Endothelial cell (in vitro differentiated cells): ENCODE data around the gene BCL7A. TPM values are rescaled to one million over a fixed set of nuclear protein-coding genes. Genes with fewer than 3 reads are reported as not detected.
"Not testable (repeated sequence)": the region's sequence is repeated elsewhere in the genome, so short reads cannot be mapped to it uniquely, and the experiment has no call there.

ENCODE experiments used
- DNase-seq: peaks from one replicate; pipeline ENCODE4 v3.0.0; 2021; ENCODE audit warnings: low spot score
- H3K27ac Mint-ChIP-seq: one replicate; pipeline ENCODE4 v1.8.0; 2021; ENCODE audit warnings: mixed read lengths, inconsistent platforms; ENCODE audit not compliant: unreplicated experiment
- H3K27me3 Mint-ChIP-seq: one replicate; pipeline ENCODE4 v1.8.0; 2021; ENCODE audit warnings: mild to moderate bottlenecking, moderate library complexity, mixed read lengths, inconsistent platforms; ENCODE audit not compliant: unreplicated experiment
- H3K36me3 Mint-ChIP-seq: one replicate; pipeline ENCODE4 v1.8.0; 2021; ENCODE audit warnings: mild to moderate bottlenecking, low read depth, mixed read lengths, inconsistent platforms; ENCODE audit not compliant: unreplicated experiment
- H3K4me1 Mint-ChIP-seq: one replicate; pipeline ENCODE4 v1.8.0; 2021; ENCODE audit warnings: mild to moderate bottlenecking, mixed read lengths, inconsistent platforms; ENCODE audit not compliant: unreplicated experiment
- H3K4me3 Mint-ChIP-seq: one replicate; pipeline ENCODE4 v1.8.0; 2021; ENCODE audit warnings: mild to moderate bottlenecking, mixed read lengths, inconsistent platforms; ENCODE audit not compliant: unreplicated experiment
- H3K9me3 Mint-ChIP-seq: one replicate; pipeline ENCODE4 v1.8.0; 2021; ENCODE audit warnings: mixed read lengths, inconsistent platforms; ENCODE audit not compliant: unreplicated experiment
- CTCF ChIP-seq: fragments of 200-600 bp; sonication (generic); IDR thresholded peaks from one replicate; pipeline ENCODE4 v1.5.0; 2021; ENCODE audit warnings: antibody characterized with exemption; ENCODE audit not compliant: unreplicated experiment
- total RNA-seq: library from RNA; stranded (reverse); fragmentation: NEBNext Ultra II Directional; extraction: Animal tissue kit (Norgen Biotek cat#: 25700); gene quantifications from one replicate; pipeline ENCODE4 v1.2.1, GENCODE V29; 2021; ENCODE audit not compliant: unreplicated experiment

Gene BCL7A
- total RNA-seq, 1 donor from 2014 or later, result 6.2 TPM

GRCh38 chr12:122049827-122050226 is 28.1 kb downstream of the BCL7A start:
- Mint-ChIP-seq H3K4me3 (no peak overlapping the region), H3K9me3 (no peaks in the 10 kb centered on the region), H3K27ac (no peak overlapping the region), H3K36me3 (peaks cover 12% of the 10 kb centered on the region), H3K27me3 (peaks cover 10% of the 10 kb centered on the region), H3K4me1 (no peaks in the 10 kb centered on the region)
- DNase-seq, result no peak
- no peak for TF ChIP-seq CTCF

GRCh38 chr12:122050706-122051105 is 29.0 kb downstream of the BCL7A start:
- no peak overlapping the region for H3K4me3 Mint-ChIP-seq
- peaks cover 10% of the 10 kb centered on the region for H3K27me3 Mint-ChIP-seq
- TF ChIP-seq CTCF, result no peak
- no peaks in the 10 kb centered on the region for H3K9me3 Mint-ChIP-seq
- peaks cover 5% of the 10 kb centered on the region for H3K36me3 Mint-ChIP-seq
- H3K27ac Mint-ChIP-seq, result no peak overlapping the region
- H3K4me1 Mint-ChIP-seq, result no peaks in the 10 kb centered on the region
- no peak for DNase-seq

GRCh38 chr12:122051231-122051876 is 29.7 kb downstream of the BCL7A start:
- H3K9me3 Mint-ChIP-seq, result no peaks in the 10 kb centered on the region
- peaks cover 8% of the 10 kb centered on the region for H3K27me3 Mint-ChIP-seq
- TF ChIP-seq CTCF, result no peak
- H3K4me1 Mint-ChIP-seq, result no peaks in the 10 kb centered on the region
- H3K27ac Mint-ChIP-seq, result no peak overlapping the region
- DNase-seq, result no peak
- H3K36me3 Mint-ChIP-seq, result no peaks in the 10 kb centered on the region
- H3K4me3 Mint-ChIP-seq, result no peak overlapping the region

- Mint-ChIP-seq H3K36me3 (no peaks in the 10 kb centered on the region), H3K4me3 (no peak overlapping the region), H3K27ac (no peak overlapping the region), H3K4me1 (no peaks in the 10 kb centered on the region), H3K27me3 (peaks cover 8% of the 10 kb centered on the region), H3K9me3 (no peaks in the 10 kb centered on the region)
- no peak for DNase-seq
- no peak for TF ChIP-seq CTCF
Measured at GRCh38 chr12:122052285-122052684, 30.6 kb downstream of the BCL7A start.

- no peaks in the 10 kb centered on the region for H3K4me1 Mint-ChIP-seq
- peaks cover 5% of the 10 kb centered on the region for H3K27me3 Mint-ChIP-seq
- no peaks in the 10 kb centered on the region for H3K9me3 Mint-ChIP-seq
- H3K4me3 Mint-ChIP-seq, result no peak overlapping the region
- no peaks in the 10 kb centered on the region for H3K36me3 Mint-ChIP-seq
- TF ChIP-seq CTCF, result no peak
- no peak for DNase-seq
- H3K27ac Mint-ChIP-seq, result no peak overlapping the region
Measured at GRCh38 chr12:122054842-122055520, 33.3 kb downstream of the BCL7A start.

- not testable (repeated sequence) for H3K4me3 Mint-ChIP-seq, H3K9me3 Mint-ChIP-seq, H3K36me3 Mint-ChIP-seq, H3K27ac Mint-ChIP-seq, H3K27me3 Mint-ChIP-seq, DNase-seq, H3K4me1 Mint-ChIP-seq
Measured at GRCh38 chr12:122056406-122056805, 34.7 kb downstream of the BCL7A start.
